SHP77 (cell line): ENCODE results near the gene SNX21.
A peak's percentile ranks its signal among the peaks of the same experiment; 100 is the strongest.

Experiments
- DNase-seq, 2 experiments: peaks; one replicate each; lab custom pipeline; 2025; lab: John Stamatoyannopoulos, UW

SNX21 gene

DNA sequence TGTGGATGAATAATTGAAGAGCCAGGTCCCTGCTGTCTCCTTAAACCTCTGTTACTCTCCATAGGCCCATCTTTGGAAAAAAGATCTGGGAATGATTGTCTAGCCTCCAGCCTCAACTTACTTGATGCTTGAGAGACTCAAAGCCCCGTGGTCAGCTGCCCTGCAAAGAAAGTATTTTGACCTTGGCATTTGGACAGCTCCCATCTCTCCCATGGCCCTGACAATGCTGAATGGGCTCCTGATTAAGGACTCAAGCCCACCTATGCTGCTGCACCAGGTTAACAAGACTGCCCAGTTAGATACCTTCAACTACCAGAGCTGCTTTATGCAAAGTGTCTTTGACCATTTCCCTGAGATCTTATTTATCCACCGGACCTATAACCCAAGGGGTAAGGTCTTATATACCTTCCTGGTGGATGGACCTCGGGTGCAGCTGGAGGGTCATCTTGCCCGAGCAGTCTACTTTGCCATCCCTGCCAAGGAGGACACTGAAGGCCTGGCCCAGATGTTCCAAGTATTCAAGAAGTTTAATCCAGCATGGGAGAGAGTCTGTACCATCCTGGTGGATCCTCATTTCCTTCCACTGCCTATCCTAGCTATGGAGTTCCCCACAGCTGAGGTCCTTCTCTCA, 49.0 kb downstream of the SNX21 start:
- DNase-seq: no peak

GRCh38 chr20:45883100-45883469, 49.5 kb downstream of the SNX21 start:
- DNase-seq: no peak

- no peak for DNase-seq
Observed at GRCh38 chr20:45886590-45887345, 53.2 kb downstream of the SNX21 start.

DNA sequence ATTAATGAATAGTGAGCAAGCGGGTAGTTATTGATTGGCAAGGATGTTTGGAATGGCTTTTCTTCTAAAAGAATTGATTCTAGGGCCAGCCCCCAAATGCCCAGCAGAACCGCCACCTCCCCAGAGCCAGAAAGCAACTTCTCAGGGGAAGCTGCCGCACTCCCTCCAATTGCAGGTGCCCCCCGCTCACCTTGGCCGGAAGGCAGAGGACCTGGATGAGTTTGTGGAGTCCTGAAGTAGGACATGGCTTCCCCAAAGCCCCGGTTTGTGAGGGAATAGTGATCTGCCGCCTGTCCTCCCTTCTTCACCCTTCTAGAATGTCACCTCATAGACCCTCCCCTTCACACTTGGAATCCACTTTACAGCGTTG, 53.7 kb downstream of the SNX21 start, which contains the start of gene SPATA25:
SPATA25 (minus strand) TSS at position 277 of the 370 bp plus-strand sequence; CDS start at position 245, 32 bp downstream.
- DNase-seq: no peak

DNA sequence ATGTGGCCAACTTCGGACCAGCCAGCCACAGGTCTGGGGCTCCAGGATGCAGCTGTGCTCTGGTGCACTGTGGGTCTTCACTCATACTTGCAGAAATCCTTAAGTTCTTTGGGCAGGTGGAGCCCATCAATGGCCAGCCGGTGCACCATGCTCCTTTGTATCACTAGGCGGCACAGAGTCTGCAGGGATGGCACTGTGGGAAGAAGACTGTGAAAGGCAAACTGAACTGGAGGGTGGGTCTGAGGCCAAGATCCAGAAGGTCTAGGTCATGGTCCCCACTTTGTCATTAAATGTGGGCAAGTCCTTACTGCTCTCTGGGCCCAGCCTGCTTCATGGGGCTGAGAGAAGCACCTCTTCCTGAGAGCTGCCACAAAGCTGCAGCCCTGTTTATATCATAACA, 55.1 kb downstream of the SNX21 start:
- DNase-seq: no peak

DNA sequence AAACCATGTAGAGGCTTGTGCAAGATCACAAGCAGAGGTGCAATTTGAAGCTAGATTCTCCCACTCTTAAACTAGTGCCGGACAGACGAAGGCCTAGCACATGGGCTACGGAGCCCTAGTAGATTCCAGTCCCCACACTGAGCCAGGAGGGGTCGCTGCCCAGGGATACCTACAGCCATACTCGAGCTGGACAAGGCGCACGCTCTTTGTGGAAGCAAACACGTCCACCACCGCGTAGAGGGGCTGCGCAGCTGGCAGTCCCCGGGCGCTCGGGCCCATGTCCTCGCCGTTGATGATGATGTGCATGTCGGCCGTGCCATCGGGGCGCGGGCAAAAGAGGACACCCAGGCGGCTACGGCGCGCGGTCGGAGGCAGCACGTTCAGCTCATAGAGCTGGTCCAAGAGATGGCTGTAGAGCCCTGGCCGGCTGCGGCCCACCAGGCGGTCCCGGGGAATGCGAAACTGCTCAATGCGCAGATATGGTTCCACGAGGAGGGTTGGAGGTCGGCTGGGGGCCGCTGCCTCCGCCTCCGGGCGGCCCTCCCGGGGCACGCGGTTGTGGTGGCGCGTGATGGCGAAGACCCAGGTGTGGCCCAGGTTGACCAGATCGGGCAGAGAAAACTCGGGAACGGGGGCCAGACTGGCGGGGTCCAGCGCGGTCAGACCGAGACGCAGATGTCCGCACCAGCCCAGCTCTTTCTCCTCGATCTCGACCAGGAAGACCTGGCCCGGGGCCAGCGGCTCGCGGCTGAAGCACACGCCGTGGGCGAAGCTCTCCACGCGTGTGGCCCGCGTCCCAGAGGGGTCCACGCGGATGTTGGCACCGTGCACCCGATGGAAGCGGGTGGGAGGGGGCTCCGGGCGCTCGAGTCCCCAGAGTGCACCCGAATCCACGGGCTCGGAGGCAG, 56.7 kb downstream of the SNX21 start:
- peak; percentile 81 for DNase-seq

DNA sequence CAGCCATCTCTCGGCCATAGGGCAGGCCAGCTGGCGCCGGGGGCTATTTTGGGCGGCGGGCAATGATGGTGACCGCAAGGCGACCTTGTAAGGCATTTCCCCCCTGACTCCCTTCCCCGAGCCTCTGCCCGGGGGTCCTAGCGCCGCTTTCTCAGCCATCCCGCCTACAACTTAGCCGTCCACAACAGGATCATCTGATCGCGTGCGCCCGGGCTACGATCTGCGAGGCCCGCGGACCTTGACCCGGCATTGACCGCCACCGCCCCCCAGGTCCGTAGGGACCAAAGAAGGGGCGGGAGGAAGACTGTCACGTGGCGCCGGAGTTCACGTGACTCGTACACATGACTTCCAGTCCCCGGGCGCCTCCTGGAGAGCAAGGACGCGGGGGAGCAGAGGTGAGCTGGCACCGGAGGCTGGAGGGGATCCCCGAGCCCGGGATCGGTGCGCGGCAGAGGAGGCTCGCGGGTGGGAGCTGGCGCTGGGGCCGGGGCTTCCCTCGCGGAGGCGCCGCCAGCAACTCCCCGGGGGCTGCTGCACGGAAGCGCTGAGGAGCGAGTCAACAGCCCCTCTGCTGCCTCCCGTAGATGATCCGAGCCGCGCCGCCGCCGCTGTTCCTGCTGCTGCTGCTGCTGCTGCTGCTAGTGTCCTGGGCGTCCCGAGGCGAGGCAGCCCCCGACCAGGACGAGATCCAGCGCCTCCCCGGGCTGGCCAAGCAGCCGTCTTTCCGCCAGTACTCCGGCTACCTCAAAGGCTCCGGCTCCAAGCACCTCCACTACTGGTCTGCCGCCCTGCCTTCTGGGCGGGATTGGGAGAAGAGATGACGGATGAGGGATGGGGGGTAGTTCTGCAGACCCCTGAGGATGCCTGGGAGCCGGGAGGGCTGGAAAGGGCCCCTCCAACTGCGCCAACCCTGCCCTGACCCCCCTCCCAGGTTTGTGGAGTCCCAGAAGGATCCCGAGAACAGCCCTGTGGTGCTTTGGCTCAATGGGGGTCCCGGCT, 57.7 kb downstream of the SNX21 start, which contains the start of the genes CTSA and NEURL2:
CTSA (plus strand) TSS at position 351 of the 999 bp plus-strand sequence; CDS start at position 585, 234 bp downstream.
NEURL2 (minus strand) TSS at position 224 of the 999 bp plus-strand sequence; CDS start at position 7, 217 bp downstream.
- DNase-seq: peak; percentile 79 to 88

GRCh38 chr20:45892049-45892825, 58.6 kb downstream of the SNX21 start:
- DNase-seq: no peak
